Heart right ventricle (tissue), 16 donors: Measurements from ENCODE around the gene MAPK13. TPM values are rescaled to one million over a fixed set of nuclear protein-coding genes. Genes with fewer than 3 reads are reported as not detected.

Experiments
- ATAC-seq, 8 donors: fragments of 200-7000 bp; cut with Tn5 transposase; one replicate each; pipeline ENCODE4 v1.9.1; 2020; ENCODE audit warnings: mild to moderate bottlenecking in 8 of 8, moderate library complexity in 8 of 8, moderate number of reproducible peaks in 1 of 8
- DNase-seq, 2 donors: peaks; one replicate each; pipeline ENCODE4 v3.0.0-alpha.2; 2020
- H3K27ac ChIP-seq, 10 donors: fragments of 200-600 bp; sonication (generic) in 2 of 10; one replicate each; pipeline versions ENCODE4 v1.5.0 to v1.8.0; 2020 to 2022; ENCODE audit warnings: mild to moderate bottlenecking in 3 of 10
- H3K27me3 ChIP-seq, 7 donors: fragments of 200-600 bp; one replicate each; pipeline ENCODE4 v1.8.0; 2021 to 2022; ENCODE audit warnings: mild to moderate bottlenecking in 2 of 7
- H3K36me3 ChIP-seq, 9 donors: fragments of 200-600 bp; sonication (generic) in 1 of 9; one replicate each; pipeline versions ENCODE4 v1.5.0 to v1.8.0; 2020 to 2022; ENCODE audit warnings: mild to moderate bottlenecking in 2 of 9
- H3K4me1 ChIP-seq, 9 donors: fragments of 200-600 bp; sonication (generic) in 1 of 9; one replicate each; pipeline versions ENCODE4 v1.5.0 to v1.8.0; 2020 to 2022; ENCODE audit warnings: mild to moderate bottlenecking in 4 of 9
- H3K4me3 ChIP-seq, 10 donors: fragments of 200-600 bp; sonication (generic) in 2 of 10; one replicate each; pipeline versions ENCODE4 v1.5.0 to v1.8.0; 2020 to 2022; ENCODE audit warnings: mild to moderate bottlenecking in 7 of 10, moderate library complexity in 2 of 10
- H3K9me3 ChIP-seq, 11 donors: fragments of 200-600 bp in 10 of 11; sonication (generic) in 2 of 11; one replicate each; pipeline versions ENCODE4 v1.5.0 to v1.8.0; 2013 to 2022; ENCODE audit warnings: mild to moderate bottlenecking in 2 of 11, control low read depth in 1 of 11, moderate library complexity in 1 of 11
- WGBS, 2 donors: extraction: QIAGEN DNeasy Blood & Tissue Kit; methylation state at CpG; one replicate each; pipeline ENCODE4 v1.1.7; 2013; ENCODE audit warnings: inconsistent platforms in 1 of 2; 5-methylcytosine and 5-hydroxymethylcytosine counted together
- intact Hi-C, 10 donors: fragments of 100-400 bp; cut with DNase I; formaldehyde crosslinking; loops; one replicate each; pipeline versions ENCODE4 v1.11.1 to v1.14.2; 2022
- polyA plus RNA-seq, 2 donors: library from polyadenylated mRNA; stranded (reverse); fragments of 200-250 nt; gene quantifications; one replicate each; pipeline ENCODE4 v1.2.3, GENCODE V29; 2013
- total RNA-seq, 10 donors: library from RNA; stranded (reverse); fragmentation: NEBNext Ultra II Directional in 3 of 10; extraction: Animal tissue kit (Norgen Biotek cat#: 25700) in 3 of 10; gene quantifications; one replicate each; pipeline versions ENCODE4 v1.2.1 to v1.2.4, GENCODE V29; 2021 to 2023
- TF ChIP-seq, protein P1 (sequence below), 9 donors: fragments of 200-600 bp; sonication (generic) in 2 of 9; IDR thresholded peaks; one replicate each; pipeline versions ENCODE4 v1.5.0 to v1.8.0; 2021 to 2022; ENCODE audit warnings: antibody characterized with exemption in 9 of 9, mild to moderate bottlenecking in 5 of 9, moderate library complexity in 1 of 9
- donor health status: Arrhythmogenic right ventricular cardiomyopathy.
- donor health status: ischemic (EF 13 %, LVEDD 7.1; RV severe dilation, severe dysfunction).
- donor health status: healthy with polysubstance abuse.
- donor health status: DM: no; HTN: yes; CAD: no.
- donor health status: DM: no; HTN: no; CAD: no.
- donor health status: ischemic (EF 25% LVEDD 6.9; RV normal size, moderate dysfunction).
- donor health status: ischemic (EF 25% LVEDD 5.7; RV mildly dilated, moderate dysfunction).
- donor health status: healthy.
- donor health status: DM: yes; HTN: yes; CAD: no.
- donor health status: Ischemic cardiomyopathy.
- donor health status: ischemic (EF 35%, LVEDD 5.7; RV mildly dilated, moderate dysfunction).
- donor health status: nonischemic (EF 11% LVEDD 7.7; RV severe dilation, severe dysfunction).
- donor health status: DM: yes; HTN: yes; CAD: no.
- donor health status: PGD.
- donor health status: ischemic (EF 29% LVEDD 5.4; RV normal size, mild dysfunction).
- donor health status: nonischemic (EF 23%, LVEDD 6.1; RV moderate dilation, normal function).

The MAPK13 gene
- total and polyA plus RNA-seq, 12 donors, result 0.11 to 5.0 (median 0.83) TPM

DNA sequence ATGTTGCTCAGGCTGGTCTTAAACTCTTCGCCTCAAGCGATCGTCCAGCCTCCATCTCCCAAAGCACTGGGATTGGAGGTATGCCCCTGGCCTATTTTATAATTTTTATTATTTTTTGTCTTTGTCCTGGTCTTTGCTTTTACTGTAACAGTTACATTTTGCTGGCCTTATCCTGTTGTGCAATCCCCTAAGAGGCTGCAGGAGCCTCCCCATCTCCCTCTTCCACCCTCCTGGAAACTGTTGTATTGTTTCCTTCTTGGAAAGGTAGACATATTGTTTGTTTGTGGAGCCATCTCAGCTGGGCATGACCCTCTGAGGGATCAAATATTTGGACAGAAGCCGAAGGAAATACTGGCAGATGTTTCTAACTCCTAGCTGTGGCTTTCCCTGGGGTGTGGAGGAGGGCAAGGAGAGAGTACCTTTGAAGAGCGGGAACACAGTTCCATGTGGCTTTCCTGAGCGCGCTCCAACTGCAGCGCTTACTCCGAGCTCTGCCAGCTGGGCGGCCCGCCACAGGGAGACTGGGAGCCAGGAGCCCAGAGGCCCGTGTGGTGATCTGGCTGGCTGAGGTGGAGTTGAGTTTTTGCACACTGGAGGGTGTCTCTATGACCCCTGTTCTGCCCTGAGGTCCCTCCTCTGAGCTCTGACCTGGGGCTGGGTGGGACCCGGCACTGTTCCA lies 4.9 kb downstream of the MAPK13 start:
- Histone ChIP-seq H3K27me3 (peaks cover 0 to 27% (median 10%) of the 10 kb centered on the region in 7 donors), H3K4me3 (no peak overlapping the region), H3K4me1 (peaks cover 0 to 33% (median 18%) of the 10 kb centered on the region in 9 donors), H3K27ac (no peak overlapping the region), H3K9me3 (no peaks in the 10 kb centered on the region), H3K36me3 (peaks cover 0 to 51% (median 0%) of the 10 kb centered on the region in 9 donors)
- WGBS, 2 donors, result 90 to 92% methylated on average over 12 to 13 of the region's 13 CpGs
- no peak for DNase-seq
- intact Hi-C loops, result loop anchor here in 1 of 10 donors (5.0 kb wide), 1 partner anchor 62 kb away; the partner anchor contains the start of gene BRPF3
- peak in 1 of 8 donors; percentile 32 for ATAC-seq
- TF ChIP-seq, protein P1, sequence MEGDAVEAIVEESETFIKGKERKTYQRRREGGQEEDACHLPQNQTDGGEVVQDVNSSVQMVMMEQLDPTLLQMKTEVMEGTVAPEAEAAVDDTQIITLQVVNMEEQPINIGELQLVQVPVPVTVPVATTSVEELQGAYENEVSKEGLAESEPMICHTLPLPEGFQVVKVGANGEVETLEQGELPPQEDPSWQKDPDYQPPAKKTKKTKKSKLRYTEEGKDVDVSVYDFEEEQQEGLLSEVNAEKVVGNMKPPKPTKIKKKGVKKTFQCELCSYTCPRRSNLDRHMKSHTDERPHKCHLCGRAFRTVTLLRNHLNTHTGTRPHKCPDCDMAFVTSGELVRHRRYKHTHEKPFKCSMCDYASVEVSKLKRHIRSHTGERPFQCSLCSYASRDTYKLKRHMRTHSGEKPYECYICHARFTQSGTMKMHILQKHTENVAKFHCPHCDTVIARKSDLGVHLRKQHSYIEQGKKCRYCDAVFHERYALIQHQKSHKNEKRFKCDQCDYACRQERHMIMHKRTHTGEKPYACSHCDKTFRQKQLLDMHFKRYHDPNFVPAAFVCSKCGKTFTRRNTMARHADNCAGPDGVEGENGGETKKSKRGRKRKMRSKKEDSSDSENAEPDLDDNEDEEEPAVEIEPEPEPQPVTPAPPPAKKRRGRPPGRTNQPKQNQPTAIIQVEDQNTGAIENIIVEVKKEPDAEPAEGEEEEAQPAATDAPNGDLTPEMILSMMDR (IDR thresholded peaks at IDR 0.05), result no peak

DNA sequence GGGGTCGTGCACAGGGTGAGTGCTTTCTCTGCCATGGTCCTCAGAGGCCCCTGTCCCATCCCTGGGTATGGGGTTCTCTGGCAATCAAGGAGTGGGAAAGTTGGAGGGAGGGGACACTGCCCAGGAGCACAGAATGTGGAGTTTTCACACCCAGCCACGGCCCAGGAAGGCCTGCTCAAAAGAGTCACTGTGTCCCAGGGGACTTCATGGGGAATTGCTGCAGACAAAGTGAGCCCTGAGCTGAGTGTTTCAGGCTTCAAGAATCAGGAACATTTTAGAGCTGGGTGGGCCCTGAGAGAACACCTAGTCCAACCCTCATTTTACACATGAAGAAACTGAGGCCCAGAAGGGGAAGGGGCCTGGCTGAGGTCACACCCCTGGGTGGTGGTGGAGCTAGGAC lies 5.7 kb downstream of the MAPK13 start:
- Histone ChIP-seq H3K4me1 (peaks cover 0 to 33% (median 14%) of the 10 kb centered on the region in 9 donors), H3K9me3 (no peaks in the 10 kb centered on the region), H3K36me3 (peaks cover 0 to 52% (median 0%) of the 10 kb centered on the region in 9 donors), H3K27me3 (peaks cover 0 to 23% (median 6%) of the 10 kb centered on the region in 7 donors), H3K27ac (no peak overlapping the region), H3K4me3 (no peak overlapping the region)
- ATAC-seq (no peak), DNase-seq (no peak)
- TF ChIP-seq, protein P1 (IDR thresholded peaks at IDR 0.05), result no peak
- intact Hi-C loops, result loop anchor here in 1 of 10 donors (5.0 kb wide), 1 partner anchor 61 kb away; the partner anchor contains the start of gene BRPF3
- 71 to 79% methylated on average over 2 of the region's 2 CpGs for WGBS, 2 donors

DNA sequence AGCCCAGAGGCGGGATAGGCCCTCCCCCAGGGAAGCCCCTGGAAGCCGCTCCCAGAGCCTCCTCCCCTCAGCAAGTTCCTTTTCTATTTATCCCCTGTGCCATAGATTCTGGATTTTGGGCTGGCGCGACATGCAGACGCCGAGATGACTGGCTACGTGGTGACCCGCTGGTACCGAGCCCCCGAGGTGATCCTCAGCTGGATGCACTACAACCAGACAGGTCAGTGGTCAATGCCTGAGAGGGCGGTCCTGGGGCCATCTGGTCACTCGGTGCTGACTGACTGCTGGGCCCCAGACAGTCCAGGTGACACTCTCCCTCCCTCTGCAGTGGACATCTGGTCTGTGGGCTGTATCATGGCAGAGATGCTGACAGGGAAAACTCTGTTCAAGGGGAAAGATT lies 6.2 kb downstream of the MAPK13 start:
- TF ChIP-seq, protein P1 (IDR thresholded peaks at IDR 0.05), result no peak

DNA sequence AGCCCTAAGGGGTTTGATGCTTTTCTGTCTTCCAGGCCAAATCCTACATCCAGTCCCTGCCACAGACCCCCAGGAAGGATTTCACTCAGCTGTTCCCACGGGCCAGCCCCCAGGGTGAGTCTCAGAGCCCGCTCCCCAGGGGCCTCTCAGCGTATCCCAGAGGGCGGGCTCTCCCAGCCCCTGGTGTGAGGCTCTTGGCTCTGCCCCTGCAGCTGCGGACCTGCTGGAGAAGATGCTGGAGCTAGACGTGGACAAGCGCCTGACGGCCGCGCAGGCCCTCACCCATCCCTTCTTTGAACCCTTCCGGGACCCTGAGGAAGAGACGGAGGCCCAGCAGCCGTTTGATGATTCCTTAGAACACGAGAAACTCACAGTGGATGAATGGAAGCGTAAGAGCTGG lies 8.4 kb downstream of the MAPK13 start:
- peaks cover 0 to 50% (median 0%) of the 10 kb centered on the region in 9 donors for H3K36me3 ChIP-seq
- no peak overlapping the region for H3K4me3 ChIP-seq
- no peaks in the 10 kb centered on the region for H3K9me3 ChIP-seq
- TF ChIP-seq, protein P1 (IDR thresholded peaks at IDR 0.05), result no peak
- ATAC-seq (no peak), DNase-seq (no peak)
- H3K27me3 ChIP-seq, result peaks cover 0 to 17% (median 0%) of the 10 kb centered on the region in 7 donors
- H3K27ac ChIP-seq, result no peak overlapping the region
- 91 to 93% methylated on average over 15 of the region's 15 CpGs for WGBS, 2 donors
- intact Hi-C loops, result loop anchor here in 1 of 10 donors (5.0 kb wide), 1 partner anchor 59 kb away; the partner anchor contains the start of gene BRPF3
- peaks cover 0 to 29% (median 6%) of the 10 kb centered on the region in 9 donors for H3K4me1 ChIP-seq

More for the DNA sequence above, 6.2 kb downstream of the MAPK13 start:
- peaks cover 0 to 29% (median 9%) of the 10 kb centered on the region in 9 donors for H3K4me1 ChIP-seq
- no peak for ATAC-seq
- 95 to 97% methylated on average over 12 of the region's 12 CpGs for WGBS, 2 donors
- intact Hi-C loops, result loop anchor here in 1 of 10 donors (5.0 kb wide), 1 partner anchor 61 kb away; the partner anchor contains the start of gene BRPF3
- H3K4me3 ChIP-seq, result no peak overlapping the region
- H3K36me3 ChIP-seq, result peaks cover 0 to 52% (median 0%) of the 10 kb centered on the region in 9 donors
- peaks cover 0 to 23% (median under 1%) of the 10 kb centered on the region in 7 donors for H3K27me3 ChIP-seq
- no peak overlapping the region for H3K27ac ChIP-seq
- DNase-seq, result no peak
- no peaks in the 10 kb centered on the region for H3K9me3 ChIP-seq
